ENCODE measurements around the gene CTSW. TPM values are rescaled to one million over a fixed set of nuclear protein-coding genes. Genes with fewer than 3 reads are reported as not detected.
A peak's percentile ranks its signal among the peaks of the same experiment; 100 is the strongest.

Gene CTSW
- polyA plus RNA-seq, 3 donors = 0.71 to 1.3 (median 0.78) TPM

- 94% methylated on average over 14 of the region's 19 CpGs for WGBS (ENCODE audit: insufficient coverage)
Measured at GRCh38 chr11:65868076-65868667, 11.5 kb upstream of the CTSW start.

GRCh38 chr11:65868907-65869306 is 10.7 kb upstream of the CTSW start:
- Histone ChIP-seq H3K4me2 (replicated peaks; ENCODE audit: extremely low read depth, low read length, poor library complexity, severe bottlenecking) (no peak overlapping the region), H3K4me1 (ENCODE audit: control insufficient read depth in 1 of 2, insufficient read depth in 2 of 2, low read length in 2 of 2) (peaks cover 20 to 43% of the 10 kb centered on the region in 2 donors), H3K9ac (ENCODE audit: insufficient read depth, low read length, poor library complexity, severe bottlenecking) (no peak overlapping the region), H2AFZ (ENCODE audit: insufficient read depth, low read depth, low read length, poor library complexity, severe bottlenecking) (no peak overlapping the region), H3K79me2 (ENCODE audit: insufficient read depth, low read length) (no peaks in the 10 kb centered on the region), H4K20me1 (ENCODE audit: insufficient read depth, low read length) (peaks cover 18% of the 10 kb centered on the region), H3K27ac (ENCODE audit: low read depth in 1 of 2, low read length in 2 of 2) (no peak overlapping the region), H3K9me3 (replicated peaks in 1 of 2; ENCODE audit: control insufficient read depth in 1 of 2, insufficient read depth in 1 of 2, low read length in 2 of 2) (no peaks in the 10 kb centered on the region), H3K4me3 (replicated peaks in 1 of 3; ENCODE audit: low read depth in 2 of 3, low read length in 3 of 3) (no peak overlapping the region), H3K36me3 (replicated peaks in 1 of 2; ENCODE audit: control insufficient read depth in 1 of 2, insufficient read depth in 2 of 2, low read length in 2 of 2) (peaks cover 28 to 31% of the 10 kb centered on the region in 2 donors), H3K27me3 (ENCODE audit: control insufficient read depth in 2 of 2, insufficient read depth in 2 of 2, low read length in 2 of 2) (no peaks in the 10 kb centered on the region)
- H3K4me3 Mint-ChIP-seq = no peak overlapping the region
- H3K36me3 Mint-ChIP-seq = peaks cover 25 to 35% of the 10 kb centered on the region in 2 donors
- no CpG with 5 or more reads among the region's 3 CpGs for WGBS (ENCODE audit: insufficient coverage)
- H3K27ac Mint-ChIP-seq = peak overlapping the region in 1 of 7 donors; percentile 3
- DNase-seq = no peak
- peaks cover 0 to 4% (median 0%) of the 10 kb centered on the region in 7 donors for H3K9me3 Mint-ChIP-seq
- H3K27me3 Mint-ChIP-seq (ENCODE audit: low read depth in 3 of 3) = peaks cover 6 to 32% (median 28%) of the 10 kb centered on the region in 3 donors
- intact Hi-C loops (cut with micrococcal nuclease) = no loop called here
- TF ChIP-seq, protein P1, sequence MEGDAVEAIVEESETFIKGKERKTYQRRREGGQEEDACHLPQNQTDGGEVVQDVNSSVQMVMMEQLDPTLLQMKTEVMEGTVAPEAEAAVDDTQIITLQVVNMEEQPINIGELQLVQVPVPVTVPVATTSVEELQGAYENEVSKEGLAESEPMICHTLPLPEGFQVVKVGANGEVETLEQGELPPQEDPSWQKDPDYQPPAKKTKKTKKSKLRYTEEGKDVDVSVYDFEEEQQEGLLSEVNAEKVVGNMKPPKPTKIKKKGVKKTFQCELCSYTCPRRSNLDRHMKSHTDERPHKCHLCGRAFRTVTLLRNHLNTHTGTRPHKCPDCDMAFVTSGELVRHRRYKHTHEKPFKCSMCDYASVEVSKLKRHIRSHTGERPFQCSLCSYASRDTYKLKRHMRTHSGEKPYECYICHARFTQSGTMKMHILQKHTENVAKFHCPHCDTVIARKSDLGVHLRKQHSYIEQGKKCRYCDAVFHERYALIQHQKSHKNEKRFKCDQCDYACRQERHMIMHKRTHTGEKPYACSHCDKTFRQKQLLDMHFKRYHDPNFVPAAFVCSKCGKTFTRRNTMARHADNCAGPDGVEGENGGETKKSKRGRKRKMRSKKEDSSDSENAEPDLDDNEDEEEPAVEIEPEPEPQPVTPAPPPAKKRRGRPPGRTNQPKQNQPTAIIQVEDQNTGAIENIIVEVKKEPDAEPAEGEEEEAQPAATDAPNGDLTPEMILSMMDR (IDR thresholded peaks at IDR 0.05) = no peak
- peaks cover 31% of the 10 kb centered on the region for H3K4me1 Mint-ChIP-seq

More at GRCh38 chr11:65868076-65868667, 11.5 kb upstream of the CTSW start:
- Mint-ChIP-seq H3K4me1 (peaks cover 28% of the 10 kb centered on the region), H3K27me3 (ENCODE audit: low read depth in 3 of 3) (peaks cover 6 to 30% (median 25%) of the 10 kb centered on the region in 3 donors), H3K27ac (peak overlapping the region in 1 of 7 donors; percentile 11), H3K36me3 (peaks cover 31 to 43% of the 10 kb centered on the region in 2 donors), H3K9me3 (peaks cover 0 to 4% (median 0%) of the 10 kb centered on the region in 7 donors), H3K4me3 (no peak overlapping the region)
- DNase-seq = no peak
- H3K27ac ChIP-seq (ENCODE audit: low read depth in 1 of 2, low read length in 2 of 2) = no peak overlapping the region
- intact Hi-C loops (cut with micrococcal nuclease) = no loop called here
- H4K20me1 ChIP-seq (ENCODE audit: insufficient read depth, low read length) = peaks cover 23% of the 10 kb centered on the region
- TF ChIP-seq, protein P1 (IDR thresholded peaks at IDR 0.05) = no peak
- peaks cover 35 to 39% of the 10 kb centered on the region in 2 donors for H3K36me3 ChIP-seq (replicated peaks in 1 of 2; ENCODE audit: control insufficient read depth in 1 of 2, insufficient read depth in 2 of 2, low read length in 2 of 2)
- H3K9ac ChIP-seq (ENCODE audit: insufficient read depth, low read length, poor library complexity, severe bottlenecking) = no peak overlapping the region
- H2AFZ ChIP-seq (ENCODE audit: insufficient read depth, low read depth, low read length, poor library complexity, severe bottlenecking) = no peak overlapping the region
- peaks cover 16 to 38% of the 10 kb centered on the region in 2 donors for H3K4me1 ChIP-seq (ENCODE audit: control insufficient read depth in 1 of 2, insufficient read depth in 2 of 2, low read length in 2 of 2)
- H3K79me2 ChIP-seq (ENCODE audit: insufficient read depth, low read length) = peaks cover 3% of the 10 kb centered on the region
- no peak overlapping the region for H3K4me3 ChIP-seq (replicated peaks in 1 of 3; ENCODE audit: low read depth in 2 of 3, low read length in 3 of 3)
- no peaks in the 10 kb centered on the region for H3K27me3 ChIP-seq (ENCODE audit: control insufficient read depth in 2 of 2, insufficient read depth in 2 of 2, low read length in 2 of 2)
- H3K4me2 ChIP-seq (replicated peaks; ENCODE audit: extremely low read depth, low read length, poor library complexity, severe bottlenecking) = peak overlapping the region; percentile 1
- H3K9me3 ChIP-seq (replicated peaks in 1 of 2; ENCODE audit: control insufficient read depth in 1 of 2, insufficient read depth in 1 of 2, low read length in 2 of 2) = no peaks in the 10 kb centered on the region
